ENCODE data around the gene SLC7A8.

DNA sequence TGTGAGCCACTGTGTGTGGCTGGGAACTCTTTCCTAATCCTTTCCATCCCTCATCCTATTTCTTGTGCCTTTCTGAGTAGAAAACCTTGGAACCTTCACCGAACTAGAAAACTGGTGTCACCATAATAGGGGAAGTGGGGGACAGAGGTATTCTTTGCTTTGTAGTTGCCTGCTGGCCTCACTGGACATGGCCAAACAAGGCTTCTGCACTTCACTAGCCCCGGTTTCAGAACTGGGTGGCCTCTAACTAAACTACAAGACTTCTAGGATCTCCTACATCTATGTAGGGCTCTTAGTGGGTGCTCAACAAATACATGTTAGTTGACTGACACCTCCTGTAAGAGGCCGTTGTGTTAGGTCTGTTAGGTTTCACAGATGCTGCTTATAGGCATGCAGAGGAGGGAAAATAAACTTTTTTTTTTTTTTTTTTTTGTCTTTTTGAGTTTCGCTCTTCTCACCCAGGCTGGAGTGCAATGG lies 78.1 kb downstream of the SLC7A8 start:
- TF ChIP-seq CTCF (IDR thresholded peaks at IDR 0.05) (no peak), EZH2 (IDR thresholded peaks at IDR 0.05) (no peak)

Measured in neural progenitor cell (in vitro differentiated cells).